Tibial nerve (tissue), 4 donors: Measurements from ENCODE around the gene AQP12B. TPM values are rescaled to one million over a fixed set of nuclear protein-coding genes. Genes with fewer than 3 reads are reported as not detected.

Experiments
- DNase-seq, 2 donors: peaks; one replicate each; pipeline ENCODE4 v3.0.0-alpha.2; 2019; ENCODE audit warnings: low spot score in 2 of 2
- H3K27ac ChIP-seq, 4 donors: fragments of 200-600 bp; sonication (generic) in 3 of 4; one replicate each; pipeline ENCODE4 v1.5.1; 2017 to 2019; ENCODE audit warnings: mild to moderate bottlenecking in 1 of 4
- H3K27me3 ChIP-seq, 2 donors: fragments of 200-600 bp; sonication (generic) in 1 of 2; one replicate each; pipeline versions ENCODE4 v1.5.1 to v1.6.0; 2017 to 2019
- H3K36me3 ChIP-seq, 3 donors: fragments of 200-600 bp; sonication (generic); one replicate each; pipeline ENCODE4 v1.5.1; 2018 to 2019
- H3K4me1 ChIP-seq, 4 donors: fragments of 200-600 bp; sonication (generic) in 3 of 4; one replicate each; pipeline ENCODE4 v1.5.1; 2017 to 2019
- H3K4me3 ChIP-seq, 4 donors: fragments of 200-600 bp; sonication (generic) in 3 of 4; one replicate each; pipeline ENCODE4 v1.5.1; 2017 to 2019; ENCODE audit warnings: mild to moderate bottlenecking in 1 of 4, moderate library complexity in 1 of 4
- H3K9me3 ChIP-seq, 4 donors: fragments of 200-600 bp; sonication (generic) in 3 of 4; one replicate each; pipeline ENCODE4 v1.5.1; 2017 to 2019
- EP300 ChIP-seq, 2 donors: sonication (generic); formaldehyde crosslinking; IDR thresholded peaks; one replicate each; pipeline ENCODE4 v1.6.1; 2017; ENCODE audit warnings: antibody characterized with exemption in 2 of 2, mild to moderate bottlenecking in 1 of 2
- POLR2A ChIP-seq, 2 donors: fragments of 450-650 bp; IDR thresholded peaks; one replicate each; pipeline ENCODE4 v1.6.1; 2017; ENCODE audit warnings: antibody characterized with exemption in 2 of 2, mild to moderate bottlenecking in 2 of 2, moderate library complexity in 2 of 2
- WGBS, 2 donors: methylation state at CpG; one replicate each; pipeline ENCODE4 v1.1.5; 2018; 5-methylcytosine and 5-hydroxymethylcytosine counted together
- total RNA-seq, 4 donors: library from RNA; depleted of rRNA; stranded (reverse); fragments of >200 nt; gene quantifications; one replicate each; pipeline ENCODE4 v1.1.0, GENCODE V29; 2016
- TF ChIP-seq, protein P1 (sequence below), 5 experiments: fragments of 200-600 bp in 3 of 5; fragments of 450-650 bp in 2 of 5; sonication (generic) in 3 of 5; IDR thresholded peaks; one replicate each; pipeline ENCODE4 v1.5.1; 2016 to 2019; ENCODE audit warnings: antibody characterized with exemption in 5 of 5, mild to moderate bottlenecking in 3 of 5, moderate library complexity in 2 of 5

Gene AQP12B
- total RNA-seq, 4 donors from 2014 or later = 0.22 TPM; not detected in 3

DNA sequence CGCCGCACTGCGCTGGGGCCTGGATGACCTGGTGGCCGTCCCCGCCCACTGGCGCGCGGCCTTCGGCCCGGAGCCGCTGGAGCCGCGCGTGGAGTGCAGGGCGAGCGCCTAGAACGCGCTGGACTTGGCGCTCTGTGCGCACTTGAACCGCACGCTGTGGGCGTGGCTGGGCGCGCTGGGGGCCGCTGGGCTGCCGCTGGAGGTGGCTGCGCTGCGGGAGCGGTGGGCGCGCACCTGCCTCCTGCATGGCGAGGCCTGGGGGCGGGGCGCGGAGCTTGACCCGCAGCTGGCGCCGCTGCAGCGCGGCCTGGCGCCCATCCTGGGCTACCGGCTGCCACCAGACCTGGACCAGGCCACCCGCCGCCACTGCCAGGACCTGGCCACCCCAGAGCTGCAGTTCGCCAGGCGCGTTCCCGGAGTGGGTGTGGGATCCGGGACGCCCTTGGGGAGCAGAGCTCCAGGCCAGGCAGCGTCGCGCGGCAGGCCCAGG, 9.9 kb downstream of the AQP12B start:
- no peaks in the 10 kb centered on the region for H3K9me3 ChIP-seq
- no peaks in the 10 kb centered on the region for H3K36me3 ChIP-seq
- H3K4me1 ChIP-seq = peaks cover 0 to 5% (median 0%) of the 10 kb centered on the region in 4 donors
- H3K4me3 ChIP-seq = no peak overlapping the region
- DNase-seq = no peak
- TF ChIP-seq, protein P1, sequence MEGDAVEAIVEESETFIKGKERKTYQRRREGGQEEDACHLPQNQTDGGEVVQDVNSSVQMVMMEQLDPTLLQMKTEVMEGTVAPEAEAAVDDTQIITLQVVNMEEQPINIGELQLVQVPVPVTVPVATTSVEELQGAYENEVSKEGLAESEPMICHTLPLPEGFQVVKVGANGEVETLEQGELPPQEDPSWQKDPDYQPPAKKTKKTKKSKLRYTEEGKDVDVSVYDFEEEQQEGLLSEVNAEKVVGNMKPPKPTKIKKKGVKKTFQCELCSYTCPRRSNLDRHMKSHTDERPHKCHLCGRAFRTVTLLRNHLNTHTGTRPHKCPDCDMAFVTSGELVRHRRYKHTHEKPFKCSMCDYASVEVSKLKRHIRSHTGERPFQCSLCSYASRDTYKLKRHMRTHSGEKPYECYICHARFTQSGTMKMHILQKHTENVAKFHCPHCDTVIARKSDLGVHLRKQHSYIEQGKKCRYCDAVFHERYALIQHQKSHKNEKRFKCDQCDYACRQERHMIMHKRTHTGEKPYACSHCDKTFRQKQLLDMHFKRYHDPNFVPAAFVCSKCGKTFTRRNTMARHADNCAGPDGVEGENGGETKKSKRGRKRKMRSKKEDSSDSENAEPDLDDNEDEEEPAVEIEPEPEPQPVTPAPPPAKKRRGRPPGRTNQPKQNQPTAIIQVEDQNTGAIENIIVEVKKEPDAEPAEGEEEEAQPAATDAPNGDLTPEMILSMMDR (IDR thresholded peaks at IDR 0.05) = no peak
- WGBS, 2 donors = 6 to 18% methylated on average over 20 to 49 of the region's 55 CpGs
- H3K27me3 ChIP-seq = peaks cover 2 to 33% of the 10 kb centered on the region in 2 donors
- no peak overlapping the region for H3K27ac ChIP-seq

DNA sequence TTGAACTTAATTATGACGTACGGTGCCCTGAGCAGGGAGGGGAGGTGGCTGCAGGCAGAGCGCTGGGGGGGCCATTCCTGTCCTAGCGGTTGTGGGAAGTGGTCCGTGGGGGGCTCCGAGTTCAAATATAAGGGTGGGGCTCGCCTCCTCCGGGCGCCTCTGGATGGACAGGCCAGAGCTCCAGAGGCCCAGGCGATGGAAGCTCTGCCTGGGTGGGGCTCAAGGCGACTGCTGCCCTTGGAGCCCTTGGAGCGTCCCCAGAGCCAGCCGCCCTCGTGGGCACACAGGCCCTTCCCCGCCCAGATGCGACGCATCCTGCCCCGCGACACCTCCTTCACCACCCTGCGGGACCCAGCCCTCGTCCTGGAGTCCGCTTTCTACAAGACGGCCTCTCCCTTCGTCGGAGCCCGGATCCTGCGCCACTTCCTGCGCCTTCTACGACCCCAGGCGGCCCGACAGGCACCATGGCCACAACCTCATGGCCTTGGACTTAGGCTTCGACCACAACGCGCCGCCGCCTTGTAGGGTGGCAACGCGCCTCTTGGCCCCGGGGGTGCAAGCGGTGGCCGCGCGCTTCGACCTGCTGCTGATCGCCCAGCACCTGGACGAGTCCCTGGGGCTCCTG, 10.5 kb downstream of the AQP12B start:
- Histone ChIP-seq H3K27me3 (peaks cover 2 to 33% of the 10 kb centered on the region in 2 donors), H3K27ac (no peak overlapping the region), H3K36me3 (no peaks in the 10 kb centered on the region), H3K4me1 (peaks cover 0 to 5% (median 0%) of the 10 kb centered on the region in 4 donors), H3K9me3 (no peaks in the 10 kb centered on the region), H3K4me3 (no peak overlapping the region)
- WGBS, 2 donors = 55 to 68% methylated on average over 40 to 42 of the region's 46 CpGs
- TF ChIP-seq, protein P1 (IDR thresholded peaks at IDR 0.05) = no peak
- TF ChIP-seq POLR2A (IDR thresholded peaks at IDR 0.05) (no peak), EP300 (IDR thresholded peaks at IDR 0.05) (no peak)
- DNase-seq = no peak

DNA sequence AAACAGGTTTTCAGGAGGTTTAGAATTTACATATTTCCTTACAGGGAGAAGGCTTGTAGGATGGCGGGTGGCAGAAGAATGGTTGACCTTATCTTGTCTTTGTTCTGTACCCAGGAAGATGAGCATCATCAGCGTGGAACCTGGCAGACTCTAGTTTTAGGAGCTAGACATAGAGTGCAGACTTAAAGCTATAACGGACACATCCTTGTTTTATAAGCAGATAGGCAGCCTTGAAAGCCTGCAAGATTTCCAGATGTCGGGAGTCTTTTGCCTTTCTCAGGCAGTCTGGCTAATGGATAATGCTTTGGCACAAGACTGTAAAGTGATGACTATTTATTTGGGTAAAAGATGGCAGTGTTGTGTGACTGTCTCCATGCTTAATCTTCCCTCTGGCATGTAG, 11.7 kb downstream of the AQP12B start:
- Histone ChIP-seq H3K9me3 (no peaks in the 10 kb centered on the region), H3K27me3 (peaks cover 2 to 33% of the 10 kb centered on the region in 2 donors), H3K36me3 (no peaks in the 10 kb centered on the region), H3K4me1 (peaks cover 0 to 5% (median 0%) of the 10 kb centered on the region in 4 donors), H3K27ac (no peak overlapping the region), H3K4me3 (no peak overlapping the region)
- no peak for TF ChIP-seq POLR2A (IDR thresholded peaks at IDR 0.05)
- no peak for TF ChIP-seq EP300 (IDR thresholded peaks at IDR 0.05)
- TF ChIP-seq, protein P1 (IDR thresholded peaks at IDR 0.05) = no peak
- no peak for DNase-seq
- 67 to 73% methylated on average over 4 of the region's 4 CpGs for WGBS, 2 donors

DNA sequence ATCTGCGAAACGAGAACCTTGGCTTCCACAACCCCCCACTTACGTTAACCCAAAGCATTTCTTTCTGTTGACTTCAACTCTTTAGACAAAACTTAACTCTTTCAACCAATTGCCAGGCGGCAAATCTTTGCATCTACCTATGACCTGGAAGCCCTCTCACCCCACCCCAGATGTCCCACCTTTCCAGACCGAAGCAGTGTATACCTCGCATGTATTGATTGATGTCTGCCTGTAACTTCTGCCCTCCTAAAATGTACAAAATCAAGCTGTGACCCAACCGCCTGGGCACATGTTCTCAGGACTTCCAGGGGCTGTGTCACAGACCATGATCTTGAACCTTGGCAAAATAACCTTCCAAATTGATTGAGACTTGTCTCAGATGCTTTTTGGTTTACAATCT, 12.3 kb downstream of the AQP12B start:
- DNase-seq = no peak
- no peak for TF ChIP-seq EP300 (IDR thresholded peaks at IDR 0.05)
- peaks cover 2 to 33% of the 10 kb centered on the region in 2 donors for H3K27me3 ChIP-seq

DNA sequence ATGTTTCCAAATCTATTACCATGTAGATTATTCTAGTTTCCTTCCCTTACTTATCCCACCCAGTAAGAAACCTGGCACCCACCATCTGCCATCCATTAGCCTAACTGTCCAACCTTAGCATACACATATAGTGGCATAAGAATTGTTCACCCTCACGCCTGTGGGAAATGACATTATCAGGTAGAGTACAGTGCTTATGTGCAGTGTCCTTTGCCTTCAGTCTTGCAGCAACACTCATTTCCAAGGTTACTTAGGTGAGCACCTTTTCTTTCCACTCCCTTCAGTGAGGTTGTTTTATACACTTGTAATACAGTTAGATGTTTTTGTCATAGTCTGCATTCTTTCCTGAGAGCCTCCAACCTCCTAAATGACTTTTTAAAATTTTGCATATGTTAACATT, 18.1 kb downstream of the AQP12B start:
- peaks cover 0 to 4% of the 10 kb centered on the region in 2 donors for H3K27me3 ChIP-seq
- H3K27ac ChIP-seq = no peak overlapping the region
- TF ChIP-seq, protein P1 (IDR thresholded peaks at IDR 0.05) = no peak
- TF ChIP-seq EP300 (IDR thresholded peaks at IDR 0.05) (no peak), POLR2A (IDR thresholded peaks at IDR 0.05) (no peak)
- peaks cover 0 to 14% (median 2%) of the 10 kb centered on the region in 4 donors for H3K9me3 ChIP-seq
- no peaks in the 10 kb centered on the region for H3K4me1 ChIP-seq
- H3K36me3 ChIP-seq = no peaks in the 10 kb centered on the region
- WGBS, 2 donors = 78 to 84% methylated on average over 1 of the region's 1 CpG
- H3K4me3 ChIP-seq = no peak overlapping the region
- no peak for DNase-seq

More for the DNA sequence above, 12.3 kb downstream of the AQP12B start:
- Histone ChIP-seq H3K27ac (no peak overlapping the region), H3K4me1 (peaks cover 0 to 5% (median 0%) of the 10 kb centered on the region in 4 donors), H3K4me3 (no peak overlapping the region), H3K36me3 (no peaks in the 10 kb centered on the region), H3K9me3 (peaks cover 0 to 3% (median under 1%) of the 10 kb centered on the region in 4 donors)
- 81% methylated on average over 7 of the region's 7 CpGs for WGBS, 2 donors
